SK-N-SH (cell line): ENCODE results near the gene TSFM. TPM values are rescaled to one million over a fixed set of nuclear protein-coding genes. Genes with fewer than 3 reads are reported as not detected.
A peak's percentile ranks its signal among the peaks of the same experiment; 100 is the strongest.

Source experiments
- CTCF ChIA-PET: fragments of 300-600, 350-600 bp; formaldehyde crosslinking; extraction: SDS; loops from one replicate; lab custom pipeline; 2021; lab: Yijun Ruan, JAX
- POLR2A ChIA-PET: fragments of 350-600 bp; sonication (Branson Sonifier 250); formaldehyde crosslinking; extraction: SDS; loops from one replicate; lab custom pipeline; 2020; ENCODE audit warnings: antibody characterized with exemption, inconsistent platforms; lab: Yijun Ruan, JAX
- DNase-seq: peaks from one replicate; pipeline ENCODE4 v3.0.0; 2012
- H2AFZ ChIP-seq: fragments of 200-600 bp; sonication (generic); 2 replicates; pipeline ENCODE4 v1.8.1; 2016; ENCODE audit warnings: antibody characterized with exemption, mild to moderate bottlenecking, low read depth
- H3F3A ChIP-seq: fragments of 200-600 bp; sonication (generic); replicated peaks from 2 replicates; pipeline ENCODE3; 2016; ENCODE audit warnings: antibody characterized with exemption, mild to moderate bottlenecking; ENCODE audit not compliant: insufficient read depth
- H3K27ac ChIP-seq, 2 experiments: fragments of 200-500 bp in 1 of 2; fragments of 200-600 bp in 1 of 2; sonication (Bioruptor generic) in 1 of 2; sonication (generic), shearing (Covaris generic) in 1 of 2; 2 replicates each; pipeline versions ENCODE4 v1.5.1 to v1.6.1; 2014 to 2016; ENCODE audit warnings: low read depth in 2 of 2, inconsistent platforms in 1 of 2, low read length in 1 of 2, mild to moderate bottlenecking in 1 of 2, mixed read lengths in 1 of 2
- H3K27me3 ChIP-seq: fragments of 200-600 bp; sonication (generic), shearing (Covaris generic); 2 replicates; pipeline ENCODE4 v1.6.1; 2016; ENCODE audit warnings: mixed run types; ENCODE audit not compliant: insufficient read depth
- H3K36me3 ChIP-seq, 2 experiments: fragments of 200-500 bp in 1 of 2; fragments of 200-600 bp in 1 of 2; sonication (Bioruptor generic) in 1 of 2; sonication (generic) in 1 of 2; replicated peaks in 1 of 2; 2 replicates each; pipeline versions ENCODE3 to v1.5.1; 2014 to 2016; ENCODE audit warnings: low read length in 1 of 2, mild to moderate bottlenecking in 1 of 2; ENCODE audit not compliant: insufficient read depth in 2 of 2, control insufficient read depth in 1 of 2
- H3K4me1 ChIP-seq, 2 experiments: fragments of 200-500 bp in 1 of 2; fragments of 200-600 bp in 1 of 2; sonication (Bioruptor generic) in 1 of 2; sonication (generic), shearing (Covaris generic) in 1 of 2; 2 replicates each; pipeline versions ENCODE4 v1.5.1 to v1.6.1; 2014 to 2016; ENCODE audit warnings: low read depth in 1 of 2, low read length in 1 of 2, mixed run types in 1 of 2; ENCODE audit not compliant: insufficient read depth in 2 of 2, control insufficient read depth in 1 of 2
- H3K4me2 ChIP-seq: fragments of 200-600 bp; sonication (generic), shearing (Covaris generic); 2 replicates; pipeline ENCODE4 v1.6.1; 2017; ENCODE audit warnings: mixed run types
- H3K4me3 ChIP-seq, 2 experiments: fragments of 200-500 bp in 1 of 2; fragments of 200-600 bp in 1 of 2; sonication (Bioruptor generic) in 1 of 2; sonication (generic), shearing (Covaris generic) in 1 of 2; 2 replicates each; pipeline versions ENCODE4 v1.5.1 to v1.8.1; 2014 to 2016; ENCODE audit warnings: low read depth in 2 of 2, inconsistent platforms in 1 of 2, low read length in 1 of 2, mild to moderate bottlenecking in 1 of 2, mixed read lengths in 1 of 2, moderate library complexity in 1 of 2
- H3K79me2 ChIP-seq: fragments of 200-600 bp; sonication (generic); 2 replicates; pipeline ENCODE4 v1.8.1; 2017; ENCODE audit warnings: mild to moderate bottlenecking; ENCODE audit not compliant: insufficient read depth
- H3K9ac ChIP-seq: fragments of 200-600 bp; sonication (generic); 2 replicates; pipeline ENCODE4 v1.6.1; 2017; ENCODE audit warnings: mixed run types
- H3K9me2 ChIP-seq: fragments of 200-600 bp; sonication (generic); 2 replicates; pipeline ENCODE4 v1.6.1; 2017; ENCODE audit warnings: mixed run types
- H3K9me3 ChIP-seq: fragments of 200-600 bp; sonication (generic); 2 replicates; pipeline ENCODE4 v1.6.1; 2017; ENCODE audit warnings: mixed run types, mild to moderate bottlenecking, moderate library complexity
- H4K20me1 ChIP-seq: fragments of 200-600 bp; sonication (generic); 2 replicates; pipeline ENCODE4 v1.6.1; 2017; ENCODE audit warnings: mild to moderate bottlenecking, mixed run types; ENCODE audit not compliant: insufficient read depth
- CHD2 ChIP-seq: fragments of 150-350 bp; IDR thresholded peaks from 2 replicates; pipeline ENCODE4 v1.6.1; 2018; ENCODE audit warnings: low read length; ENCODE audit not compliant: partially characterized antibody
- CTCF ChIP-seq: fragments of 200-600 bp; sonication (generic); IDR thresholded peaks from 2 replicates; pipeline ENCODE4 v1.6.1; 2017; ENCODE audit warnings: antibody characterized with exemption, mild to moderate bottlenecking, moderate library complexity
- EP300 ChIP-seq, 2 experiments: IDR thresholded peaks; 2 replicates each; pipeline versions ENCODE4 v1.4.0 to v1.6.1; 2012; ENCODE audit warnings: borderline replicate concordance in 1 of 2, low read depth in 1 of 2, low read length in 1 of 2
- FOSL2 ChIP-seq: IDR thresholded peaks from 2 replicates; pipeline ENCODE4 v1.4.0; 2012; ENCODE audit warnings: low read depth, mild to moderate bottlenecking, moderate library complexity, borderline replicate concordance
- FOXM1 ChIP-seq: IDR thresholded peaks from 2 replicates; pipeline ENCODE4 v1.4.0; 2012; ENCODE audit warnings: low read depth, mild to moderate bottlenecking
- GABPA ChIP-seq: IDR thresholded peaks from 2 replicates; pipeline ENCODE4 v1.4.0; 2012; ENCODE audit warnings: low read depth, mild to moderate bottlenecking
- GATA2 ChIP-seq: sonication (generic); formaldehyde crosslinking; IDR thresholded peaks from 2 replicates; pipeline ENCODE4 v1.5.0; 2020; ENCODE audit warnings: mild to moderate bottlenecking, missing genetic modification reagents
- JUND ChIP-seq: IDR thresholded peaks from 2 replicates; pipeline ENCODE4 v1.4.0; 2012
- MAX ChIP-seq: IDR thresholded peaks from 2 replicates; pipeline ENCODE4 v1.4.0; 2012; ENCODE audit warnings: low read depth
- NFIC ChIP-seq: IDR thresholded peaks from 2 replicates; pipeline ENCODE4 v1.4.0; 2012; ENCODE audit warnings: borderline replicate concordance
- POLR2AphosphoS5 ChIP-seq: IDR thresholded peaks from 2 replicates; pipeline ENCODE4 v1.6.1; 2012; ENCODE audit warnings: low read depth, low read length
- RAD21 ChIP-seq: IDR thresholded peaks from 2 replicates; pipeline ENCODE4 v1.6.1; 2012; ENCODE audit warnings: mild to moderate bottlenecking, low read length
- RCOR1 ChIP-seq: fragments of 150-350 bp; IDR thresholded peaks from 2 replicates; pipeline ENCODE4 v1.6.1; 2017; ENCODE audit warnings: antibody characterized with exemption, low read length
- RFX5 ChIP-seq: IDR thresholded peaks from 2 replicates; pipeline ENCODE4 v1.6.1; 2012; ENCODE audit warnings: mild to moderate bottlenecking, improper control_type of control experiment, low read length
- SIN3A ChIP-seq: IDR thresholded peaks from 2 replicates; pipeline ENCODE4 v1.6.1; 2012; ENCODE audit warnings: low read depth, mild to moderate bottlenecking, low read length, moderate library complexity, borderline replicate concordance
- TAF1 ChIP-seq: IDR thresholded peaks from 2 replicates; pipeline ENCODE4 v1.6.1; 2012; ENCODE audit warnings: low read depth, mild to moderate bottlenecking, low read length, moderate library complexity, borderline replicate concordance
- TCF12 ChIP-seq: IDR thresholded peaks from 2 replicates; pipeline ENCODE4 v1.4.0; 2012
- TEAD4 ChIP-seq: IDR thresholded peaks from 2 replicates; pipeline ENCODE4 v1.4.0; 2012; ENCODE audit warnings: mild to moderate bottlenecking, borderline replicate concordance; ENCODE audit not compliant: insufficient read depth
- USF1 ChIP-seq: IDR thresholded peaks from 2 replicates; pipeline ENCODE4 v1.4.0; 2012; ENCODE audit warnings: low read depth, borderline replicate concordance
- USF2 ChIP-seq: fragments of 150-350 bp; IDR thresholded peaks from 2 replicates; pipeline ENCODE4 v1.6.1; 2017; ENCODE audit warnings: antibody characterized with exemption, low read length, low read depth, borderline replicate concordance
- YY1 ChIP-seq: IDR thresholded peaks from 2 replicates; pipeline ENCODE4 v1.4.0; 2012; ENCODE audit warnings: low read depth, mild to moderate bottlenecking
- WGBS: methylation state at CpG from one replicate; pipeline ENCODE4 v1.1.6; 2017; ENCODE audit warnings: low lambda C conversion rate; 5-methylcytosine and 5-hydroxymethylcytosine counted together
- polyA plus RNA-seq, 3 experiments: library from polyadenylated mRNA; depleted of rRNA; stranded (reverse); fragments of >200 nt; gene quantifications; 2 replicates each; pipeline ENCODE4 v1.2.3, GENCODE V29; 2012

TSFM gene
- polyA plus RNA-seq, 1 of the 3 experiments (the other 2 are of a cell fraction): 28.7 TPM

GRCh38 chr12:57815177-57816000 is 32.8 kb downstream of the TSFM start:
- no peak overlapping the region for H2AFZ ChIP-seq
- peak overlapping the region in 1 of 2 experiments; percentile 11; a peak in 1 of 4 replicates for H3K27ac ChIP-seq
- 77% methylated on average over 9 of the region's 13 CpGs for WGBS
- peaks cover 12 to 20% of the 10 kb centered on the region in 2 experiments for H3K36me3 ChIP-seq
- TF ChIP-seq TEAD4 (no peak), RAD21 (peak; percentile 44)
- no peaks in the 10 kb centered on the region for H3K9me3 ChIP-seq
- ChIA-PET CTCF (interaction anchor here (0.6 to 10.2 kb wide), 14 partner anchors 11 to 160 kb away, joined by 3 to 96 read pairs (median 4); partner anchors contain the start of genes CYP27B1 and TSFM), POLR2A (interaction anchor here (1.4 kb wide), 1 partner anchor 9 kb away, joined by 4 read pairs; no protein-coding TSS in a partner anchor)
- H3K4me2 ChIP-seq: no peak overlapping the region
- no peak overlapping the region for H3K9ac ChIP-seq
- peaks cover 0 to 20% of the 10 kb centered on the region in 2 experiments; a peak in 2 of 4 replicates for H3K4me1 ChIP-seq
- peaks cover 10% of the 10 kb centered on the region for H3F3A ChIP-seq
- no peak overlapping the region for H3K4me3 ChIP-seq
- DNase-seq: peak; percentile 33
- H4K20me1 ChIP-seq: no peaks in the 10 kb centered on the region
- H3K9me2 ChIP-seq: no peaks in the 10 kb centered on the region
- no peaks in the 10 kb centered on the region for H3K27me3 ChIP-seq
- no peaks in the 10 kb centered on the region for H3K79me2 ChIP-seq

GRCh38 chr12:57816001-57816854 is 33.6 kb downstream of the TSFM start:
- ChIA-PET POLR2A (interaction anchor here (1.4 kb wide), 1 partner anchor 8 kb away, joined by 4 read pairs; no protein-coding TSS in a partner anchor), CTCF (interaction anchor here (0.9 to 10.2 kb wide), 11 partner anchors 11 to 89 kb away, joined by 3 to 96 read pairs (median 5); partner anchors contain the start of gene TSFM)
- H3K4me2 ChIP-seq: no peak overlapping the region
- peaks cover 10% of the 10 kb centered on the region for H3F3A ChIP-seq
- DNase-seq: peak; percentile 67
- peaks cover 0 to 20% of the 10 kb centered on the region in 2 experiments; a peak in 2 of 4 replicates for H3K4me1 ChIP-seq
- no peaks in the 10 kb centered on the region for H3K9me2 ChIP-seq
- no peak overlapping the region for H3K4me3 ChIP-seq
- H3K27me3 ChIP-seq: no peaks in the 10 kb centered on the region
- no peak overlapping the region for H3K9ac ChIP-seq
- peaks cover 18 to 24% of the 10 kb centered on the region in 2 experiments for H3K36me3 ChIP-seq
- H4K20me1 ChIP-seq: no peaks in the 10 kb centered on the region
- no peaks in the 10 kb centered on the region for H3K79me2 ChIP-seq
- no peak overlapping the region for H2AFZ ChIP-seq
- 43% methylated on average over 3 of the region's 3 CpGs for WGBS
- H3K27ac ChIP-seq: no peak overlapping the region; a peak in 1 of 4 replicates
- H3K9me3 ChIP-seq: no peaks in the 10 kb centered on the region
- TF ChIP-seq RAD21: no peak
- no peak for TF ChIP-seq JUND
- no peak for TF ChIP-seq TAF1
- TF ChIP-seq GABPA: no peak
- peak; percentile 19; the same call in 1 of the 2 replicates for TF ChIP-seq POLR2AphosphoS5
- no peak for TF ChIP-seq USF2
- TF ChIP-seq NFIC: peak; percentile 32; the same call in 1 of the 2 replicates
- no peak for TF ChIP-seq CHD2
- TF ChIP-seq GATA2 (CRISPR knock-in tag): peak; percentile 93
- TF ChIP-seq RFX5: no peak
- no peak for TF ChIP-seq USF1
- peak; percentile 61 for TF ChIP-seq RCOR1
- TF ChIP-seq YY1: no peak
- no peak for TF ChIP-seq CTCF
- TF ChIP-seq TCF12: peak; percentile 29; the same call in 1 of the 2 replicates
- no peak for TF ChIP-seq MAX
- TF ChIP-seq FOSL2: no peak
- no peak for TF ChIP-seq FOXM1
- peak in 1 of 2 experiments; percentile 58; a peak in 2 of 4 replicates for TF ChIP-seq EP300 (IDR thresholded peaks at IDR 0.05; ENCODE audit: borderline replicate concordance in 1 of 2, low read depth in 1 of 2, low read length in 1 of 2)
- TF ChIP-seq SIN3A: peak; percentile 47; the same call in 1 of the 2 replicates
